Activated CD8-positive, alpha-beta memory T cell treated with anti-CD3 and anti-CD28 coated beads, Interleukin-2, amount 10 ng/mL, durations not matched to agents 7 days and 5 days (primary cell): ENCODE results near the gene GULP1. TPM values are rescaled to one million over a fixed set of nuclear protein-coding genes. Genes with fewer than 3 reads are reported as not detected.

Experiments
- ATAC-seq: fragments of 150-1000 bp; cut with Tn5 transposase; one replicate; pipeline ENCODE4 v1.10.0; 2021; ENCODE audit warnings: moderate library complexity
- CTCF ChIA-PET: fragments of 350-600 bp; sonication (Branson Sonifier 250); formaldehyde crosslinking; loops from one replicate; lab custom pipeline; 2021; ENCODE audit warnings: antibody characterized with exemption; lab: Charles Lee
- DNase-seq: peaks from one replicate; pipeline ENCODE4 v3.0.0-alpha.2; 2020
- H3K27ac Mint-ChIP-seq: one replicate; pipeline ENCODE4 v1.8.0; 2021; ENCODE audit warnings: mild to moderate bottlenecking, mixed read lengths
- H3K27me3 Mint-ChIP-seq: one replicate; pipeline ENCODE4 v1.8.0; 2021; ENCODE audit warnings: mixed read lengths
- H3K36me3 Mint-ChIP-seq: one replicate; pipeline ENCODE4 v1.8.0; 2021; ENCODE audit warnings: mild to moderate bottlenecking, mixed read lengths
- H3K4me1 Mint-ChIP-seq: one replicate; pipeline ENCODE4 v1.8.0; 2021; ENCODE audit warnings: mixed read lengths
- H3K4me3 Mint-ChIP-seq: one replicate; pipeline ENCODE4 v1.8.0; 2021; ENCODE audit warnings: mild to moderate bottlenecking, moderate library complexity, mixed read lengths
- H3K9me3 Mint-ChIP-seq: one replicate; pipeline ENCODE4 v1.8.0; 2022; ENCODE audit warnings: low read depth, mixed read lengths
- microRNA-seq: library from miRNA; unstranded; fragments of <30 nt; microRNA quantifications from one replicate; pipeline ENCODE4 v1.2.0, GENCODE V29; 2022
- total RNA-seq, 2 experiments: library from RNA; stranded (reverse); gene quantifications; one replicate each; pipeline ENCODE4 v1.2.3, GENCODE V29; 2021

The GULP1 gene
- total RNA-seq, 2 experiments from 2014 or later, result not detected

DNA sequence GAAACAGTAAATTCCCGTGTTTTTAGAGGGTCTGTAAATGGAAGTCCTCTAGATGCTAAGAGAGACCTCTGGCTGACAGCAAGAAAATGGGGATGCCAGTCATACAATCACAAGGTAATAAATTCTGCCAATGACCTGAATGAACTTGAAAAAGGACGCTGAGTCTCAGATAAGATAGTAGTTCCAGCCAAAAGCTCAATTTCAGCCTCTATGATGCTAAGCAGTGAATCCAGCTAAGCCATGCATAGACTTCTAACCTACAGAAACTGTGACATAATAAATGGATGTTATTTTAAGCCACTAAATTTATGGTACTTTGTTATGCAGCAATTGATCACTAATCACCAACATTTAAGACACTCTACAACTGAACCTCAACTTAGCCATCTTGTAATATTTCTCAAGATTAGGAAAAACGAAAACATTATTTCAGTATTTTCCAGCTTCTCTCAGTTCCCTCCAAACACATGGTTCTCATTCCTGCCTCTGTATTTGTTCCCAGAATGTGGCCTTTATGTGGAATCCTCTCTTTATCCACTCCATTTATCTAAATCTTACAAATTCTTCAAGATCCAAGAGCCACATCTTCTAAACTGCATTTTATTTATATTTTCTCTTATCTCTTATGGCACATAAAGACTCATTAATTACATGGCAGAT, 331.1 kb downstream of the GULP1 start:
- Mint-ChIP-seq H3K36me3 (no peaks in the 10 kb centered on the region), H3K27me3 (no peaks in the 10 kb centered on the region), H3K27ac (no peak overlapping the region), H3K4me1 (no peaks in the 10 kb centered on the region), H3K9me3 (peaks cover 3% of the 10 kb centered on the region), H3K4me3 (no peak overlapping the region)
- no peak for ATAC-seq
- DNase-seq, result no peak
- CTCF ChIA-PET, result no interaction called here

- H3K9me3 Mint-ChIP-seq, result no peaks in the 10 kb centered on the region
- H3K27me3 Mint-ChIP-seq, result no peaks in the 10 kb centered on the region
- DNase-seq, result no peak
- H3K27ac Mint-ChIP-seq, result no peak overlapping the region
- no peak for ATAC-seq
- CTCF ChIA-PET, result no interaction called here
- H3K4me1 Mint-ChIP-seq, result no peaks in the 10 kb centered on the region
- no peaks in the 10 kb centered on the region for H3K36me3 Mint-ChIP-seq
- H3K4me3 Mint-ChIP-seq, result no peak overlapping the region
Measured at GRCh38 chr2:188623995-188624643, 332.4 kb downstream of the GULP1 start.

DNA sequence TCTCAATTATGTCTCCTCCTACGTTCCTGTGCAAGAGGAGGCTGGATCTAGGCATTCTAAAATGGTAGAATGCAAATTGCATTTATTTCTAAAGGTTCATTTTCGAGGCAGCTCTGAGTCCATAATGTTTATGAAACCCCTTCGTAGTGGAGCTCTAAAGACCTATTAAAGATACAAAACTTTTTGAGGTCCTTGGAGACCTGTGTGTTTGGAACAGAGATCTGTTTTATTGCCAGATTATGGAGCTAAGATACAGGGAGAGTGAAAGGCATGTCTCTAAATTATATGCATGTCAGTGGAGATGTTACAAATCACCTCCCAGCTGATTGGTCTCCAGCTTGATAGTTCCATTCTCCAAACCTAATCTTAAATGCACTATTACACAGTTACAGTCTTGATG, 335.8 kb downstream of the GULP1 start:
- ATAC-seq, result no peak
- H3K4me1 Mint-ChIP-seq, result no peaks in the 10 kb centered on the region
- no peak for DNase-seq
- H3K36me3 Mint-ChIP-seq, result no peaks in the 10 kb centered on the region
- H3K27me3 Mint-ChIP-seq, result no peaks in the 10 kb centered on the region
- H3K4me3 Mint-ChIP-seq, result no peak overlapping the region
- CTCF ChIA-PET, result no interaction called here
- no peak overlapping the region for H3K27ac Mint-ChIP-seq
- H3K9me3 Mint-ChIP-seq, result no peaks in the 10 kb centered on the region

DNA sequence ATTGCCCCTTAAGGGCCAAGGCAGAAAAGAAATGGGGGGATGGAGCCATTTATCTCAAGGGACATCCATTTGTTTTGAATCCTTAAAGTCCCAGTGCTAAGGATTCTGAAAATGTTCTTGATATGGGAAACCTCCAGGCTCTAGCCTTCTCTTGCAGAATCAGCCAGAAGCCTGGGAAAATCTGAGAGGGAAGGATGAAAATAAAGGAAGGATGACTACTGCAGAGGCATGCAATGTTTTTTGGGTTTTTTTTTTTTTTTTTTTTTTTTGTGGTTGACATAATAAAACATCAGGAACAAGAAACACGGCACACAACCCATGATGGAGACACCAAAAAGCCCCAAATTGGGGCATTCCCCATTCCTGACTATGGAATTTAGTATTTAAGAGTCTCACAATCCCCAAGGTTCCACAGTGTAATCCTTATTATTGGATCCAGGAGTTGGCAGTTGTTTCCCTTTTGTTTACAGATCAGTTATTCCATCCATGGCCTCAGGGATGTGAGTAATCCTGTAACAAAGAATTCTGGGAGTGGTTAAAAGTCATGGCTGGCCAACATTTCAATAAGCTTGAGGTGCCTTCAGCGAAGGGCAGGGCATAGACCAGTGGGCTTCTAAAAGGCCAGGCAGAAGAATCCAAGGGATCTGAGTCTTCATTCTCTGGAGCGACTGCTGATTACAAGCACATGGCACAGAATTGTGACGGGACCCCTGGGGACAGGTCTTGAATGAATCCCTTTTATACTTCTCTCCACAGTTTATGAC, 337.5 kb downstream of the GULP1 start:
- H3K4me3 Mint-ChIP-seq, result no peak overlapping the region
- H3K4me1 Mint-ChIP-seq, result no peaks in the 10 kb centered on the region
- CTCF ChIA-PET, result no interaction called here
- no peak for DNase-seq
- no peaks in the 10 kb centered on the region for H3K36me3 Mint-ChIP-seq
- no peak overlapping the region for H3K27ac Mint-ChIP-seq
- no peak for ATAC-seq
- no peaks in the 10 kb centered on the region for H3K9me3 Mint-ChIP-seq
- H3K27me3 Mint-ChIP-seq, result no peaks in the 10 kb centered on the region

GRCh38 chr2:188629753-188630527, 338.3 kb downstream of the GULP1 start:
- ATAC-seq (no peak), DNase-seq (no peak)
- CTCF ChIA-PET, result no interaction called here
- no peaks in the 10 kb centered on the region for H3K36me3 Mint-ChIP-seq
- H3K9me3 Mint-ChIP-seq, result no peaks in the 10 kb centered on the region
- no peak overlapping the region for H3K4me3 Mint-ChIP-seq
- no peaks in the 10 kb centered on the region for H3K4me1 Mint-ChIP-seq
- no peaks in the 10 kb centered on the region for H3K27me3 Mint-ChIP-seq
- no peak overlapping the region for H3K27ac Mint-ChIP-seq

- no peak overlapping the region for H3K4me3 Mint-ChIP-seq
- no peaks in the 10 kb centered on the region for H3K27me3 Mint-ChIP-seq
- CTCF ChIA-PET, result no interaction called here
Measured at GRCh38 chr2:188631037-188631809, 339.5 kb downstream of the GULP1 start.

GRCh38 chr2:188634656-188635055, 343.0 kb downstream of the GULP1 start:
- no peaks in the 10 kb centered on the region for H3K36me3 Mint-ChIP-seq
- H3K4me3 Mint-ChIP-seq, result no peak overlapping the region
- ATAC-seq (no peak), DNase-seq (no peak)
- CTCF ChIA-PET, result no interaction called here
- no peaks in the 10 kb centered on the region for H3K27me3 Mint-ChIP-seq
- no peaks in the 10 kb centered on the region for H3K9me3 Mint-ChIP-seq
- H3K4me1 Mint-ChIP-seq, result no peaks in the 10 kb centered on the region
- no peak overlapping the region for H3K27ac Mint-ChIP-seq

More at GRCh38 chr2:188631037-188631809, 339.5 kb downstream of the GULP1 start:
- H3K4me1 Mint-ChIP-seq, result no peaks in the 10 kb centered on the region
- no peak overlapping the region for H3K27ac Mint-ChIP-seq
- ATAC-seq, result no peak
- no peaks in the 10 kb centered on the region for H3K9me3 Mint-ChIP-seq
- H3K36me3 Mint-ChIP-seq, result no peaks in the 10 kb centered on the region
- no peak for DNase-seq

Small RNA genes lying within 50 kb of the gene (microRNA-seq; reads per million reads assigned to microRNA genes)
- not detected for gene MIR561
